Progenitor cell of endocrine pancreas (in vitro differentiated cells): ENCODE results near the gene PLXNB1. TPM values are rescaled to one million over a fixed set of nuclear protein-coding genes. Genes with fewer than 3 reads are reported as not detected.

Source experiments
- DNase-seq: peaks from one replicate; pipeline ENCODE4 v3.0.0; 2021; ENCODE audit warnings: low spot score; ENCODE audit not compliant: unreplicated experiment
- H3K27ac Mint-ChIP-seq: 2 replicates; pipeline ENCODE4 v1.8.0; 2021; ENCODE audit warnings: mild to moderate bottlenecking, moderate library complexity, mixed read lengths
- H3K27me3 Mint-ChIP-seq: 2 replicates; pipeline ENCODE4 v1.8.0; 2021; ENCODE audit warnings: mixed read lengths
- H3K36me3 Mint-ChIP-seq: 2 replicates; pipeline ENCODE4 v1.8.0; 2022; ENCODE audit warnings: mixed read lengths; ENCODE audit not compliant: insufficient read depth
- H3K4me1 Mint-ChIP-seq: 2 replicates; pipeline ENCODE4 v1.8.0; 2021; ENCODE audit warnings: low read depth, mixed read lengths
- H3K4me3 Mint-ChIP-seq: 2 replicates; pipeline ENCODE4 v1.8.0; 2021; ENCODE audit warnings: low read depth, mild to moderate bottlenecking, moderate library complexity, mixed read lengths
- H3K9me3 Mint-ChIP-seq: 2 replicates; pipeline ENCODE4 v1.8.0; 2021; ENCODE audit warnings: low read depth, mixed read lengths
- total RNA-seq: library from RNA; stranded (reverse); gene quantifications from 2 replicates; pipeline ENCODE4 v1.2.1, GENCODE V29; 2021
- TF ChIP-seq, protein P1 (sequence below): fragments of 200-600 bp; sonication (generic); IDR thresholded peaks from one replicate; pipeline ENCODE4 v1.5.0; 2021; ENCODE audit warnings: antibody characterized with exemption, mild to moderate bottlenecking; ENCODE audit not compliant: unreplicated experiment

The PLXNB1 gene
- total RNA-seq, 1 donor from 2014 or later, result 543 TPM

- Mint-ChIP-seq H3K27me3 (peaks cover 1% of the 10 kb centered on the region), H3K4me1 (peaks cover 9% of the 10 kb centered on the region), H3K27ac (peak overlapping the region; percentile 76), H3K4me3 (no peak overlapping the region), H3K36me3 (peaks cover 15% of the 10 kb centered on the region), H3K9me3 (no peaks in the 10 kb centered on the region)
- TF ChIP-seq, protein P1, sequence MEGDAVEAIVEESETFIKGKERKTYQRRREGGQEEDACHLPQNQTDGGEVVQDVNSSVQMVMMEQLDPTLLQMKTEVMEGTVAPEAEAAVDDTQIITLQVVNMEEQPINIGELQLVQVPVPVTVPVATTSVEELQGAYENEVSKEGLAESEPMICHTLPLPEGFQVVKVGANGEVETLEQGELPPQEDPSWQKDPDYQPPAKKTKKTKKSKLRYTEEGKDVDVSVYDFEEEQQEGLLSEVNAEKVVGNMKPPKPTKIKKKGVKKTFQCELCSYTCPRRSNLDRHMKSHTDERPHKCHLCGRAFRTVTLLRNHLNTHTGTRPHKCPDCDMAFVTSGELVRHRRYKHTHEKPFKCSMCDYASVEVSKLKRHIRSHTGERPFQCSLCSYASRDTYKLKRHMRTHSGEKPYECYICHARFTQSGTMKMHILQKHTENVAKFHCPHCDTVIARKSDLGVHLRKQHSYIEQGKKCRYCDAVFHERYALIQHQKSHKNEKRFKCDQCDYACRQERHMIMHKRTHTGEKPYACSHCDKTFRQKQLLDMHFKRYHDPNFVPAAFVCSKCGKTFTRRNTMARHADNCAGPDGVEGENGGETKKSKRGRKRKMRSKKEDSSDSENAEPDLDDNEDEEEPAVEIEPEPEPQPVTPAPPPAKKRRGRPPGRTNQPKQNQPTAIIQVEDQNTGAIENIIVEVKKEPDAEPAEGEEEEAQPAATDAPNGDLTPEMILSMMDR, result peak; percentile 76
- DNase-seq, result no peak
Measured at GRCh38 chr3:48400824-48401433, 29.0 kb downstream of the PLXNB1 start.

- DNase-seq, result no peak
- Mint-ChIP-seq H3K9me3 (no peaks in the 10 kb centered on the region), H3K27ac (peak overlapping the region; percentile 92)
Measured at GRCh38 chr3:48399387-48400172, 30.3 kb downstream of the PLXNB1 start.

DNA sequence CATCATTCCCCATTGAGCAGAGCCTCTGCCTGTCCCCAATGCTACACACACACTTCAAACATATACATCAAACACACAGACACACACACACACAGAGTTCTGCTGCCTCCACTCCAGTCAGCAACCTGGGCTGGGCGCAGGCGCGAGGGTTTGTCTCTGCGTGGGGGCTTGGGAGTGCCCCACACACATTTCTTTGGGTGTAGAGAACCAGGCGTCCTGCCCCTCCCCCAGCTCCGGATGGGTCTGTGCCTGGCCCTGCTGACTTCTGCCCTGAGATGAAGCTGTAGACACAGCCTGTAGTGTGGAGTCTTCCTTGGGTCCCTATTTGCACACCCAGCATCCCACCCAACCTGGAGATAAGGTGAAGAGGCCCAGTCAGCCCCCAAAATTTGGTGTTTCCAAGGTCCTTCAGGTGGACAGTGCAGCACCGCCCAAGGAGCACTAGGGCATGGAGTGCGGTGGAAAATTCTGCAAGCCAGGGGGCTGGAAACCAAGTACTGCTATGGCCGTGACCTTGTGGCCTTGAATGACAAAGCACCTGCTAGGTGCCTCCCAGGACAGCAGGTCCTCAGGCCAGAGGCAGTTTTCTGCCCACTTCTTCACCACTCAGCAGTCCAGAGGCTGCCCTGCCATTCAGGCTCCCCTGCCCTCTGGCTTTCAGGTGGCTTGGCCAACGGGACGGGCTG, 31.0 kb downstream of the PLXNB1 start:
- H3K9me3 Mint-ChIP-seq, result no peaks in the 10 kb centered on the region
- H3K27me3 Mint-ChIP-seq, result peaks cover 16% of the 10 kb centered on the region

More at GRCh38 chr3:48399387-48400172, 30.3 kb downstream of the PLXNB1 start:
- Mint-ChIP-seq H3K27me3 (peaks cover 14% of the 10 kb centered on the region), H3K4me1 (peaks cover 9% of the 10 kb centered on the region), H3K4me3 (no peak overlapping the region), H3K36me3 (peaks cover 13% of the 10 kb centered on the region)
- TF ChIP-seq, protein P1, result no peak

GRCh38 chr3:48397767-48398681, 31.9 kb downstream of the PLXNB1 start:
- DNase-seq, result no peak
- Mint-ChIP-seq H3K4me3 (no peak overlapping the region), H3K36me3 (peaks cover 10% of the 10 kb centered on the region), H3K4me1 (peaks cover 9% of the 10 kb centered on the region), H3K27ac (peak overlapping the region; percentile 86), H3K27me3 (peaks cover 16% of the 10 kb centered on the region), H3K9me3 (no peaks in the 10 kb centered on the region)
- TF ChIP-seq, protein P1, result no peak

More for the DNA sequence above, 31.0 kb downstream of the PLXNB1 start:
- TF ChIP-seq, protein P1, result no peak
- Mint-ChIP-seq H3K27ac (peak overlapping the region; percentile 92), H3K4me1 (peaks cover 9% of the 10 kb centered on the region), H3K36me3 (peaks cover 11% of the 10 kb centered on the region), H3K4me3 (no peak overlapping the region)
- no peak for DNase-seq
